Aorta (tissue), 5 donors: ENCODE data around the gene FGD1. TPM values are rescaled to one million over a fixed set of nuclear protein-coding genes. Genes with fewer than 3 reads are reported as not detected.

Experiments
- ATAC-seq: fragments of 200-7000 bp; cut with Tn5 transposase; one replicate; pipeline ENCODE4 v1.9.1; 2022; ENCODE audit warnings: moderate library complexity; ENCODE audit not compliant: low FRiP score
- DNase-seq, 2 donors: peaks; one replicate each; pipeline ENCODE4 v3.0.0-alpha.2; 2020
- H3K27ac ChIP-seq, 2 donors: one replicate each; pipeline ENCODE4 v1.5.1; 2013; ENCODE audit warnings: low read length in 2 of 2, mild to moderate bottlenecking in 2 of 2, moderate library complexity in 2 of 2, control low read depth in 1 of 2, inconsistent platforms in 1 of 2, low read depth in 1 of 2
- H3K27me3 ChIP-seq, 2 donors: one replicate each; pipeline ENCODE4 v1.6.1; 2013; ENCODE audit warnings: control low read depth in 1 of 2, low read length in 1 of 2, mild to moderate bottlenecking in 1 of 2, moderate library complexity in 1 of 2; ENCODE audit not compliant: insufficient read depth in 2 of 2, control insufficient read depth in 1 of 2
- H3K36me3 ChIP-seq, 2 donors: one replicate each; pipeline ENCODE4 v1.6.1; 2013; ENCODE audit warnings: control low read depth in 1 of 2, low read length in 1 of 2, mild to moderate bottlenecking in 1 of 2; ENCODE audit not compliant: insufficient read depth in 2 of 2, control insufficient read depth in 1 of 2
- H3K4me1 ChIP-seq, 2 donors: one replicate each; pipeline ENCODE4 v1.6.1; 2013; ENCODE audit warnings: low read length in 2 of 2, control low read depth in 1 of 2, mild to moderate bottlenecking in 1 of 2, moderate library complexity in 1 of 2; ENCODE audit not compliant: insufficient read depth in 2 of 2, control insufficient read depth in 1 of 2
- H3K4me3 ChIP-seq, 2 donors: one replicate each; pipeline ENCODE4 v1.5.1; 2013; ENCODE audit warnings: low read length in 2 of 2, control low read depth in 1 of 2, mild to moderate bottlenecking in 1 of 2
- H3K9me3 ChIP-seq: one replicate; pipeline ENCODE4 v1.6.1; 2013; ENCODE audit warnings: mild to moderate bottlenecking, low read length; ENCODE audit not compliant: control insufficient read depth
- WGBS, 2 donors: extraction: QIAGEN DNeasy Blood & Tissue Kit; methylation state at CpG; one replicate each; pipeline ENCODE4 v1.1.7; 2013; 5-methylcytosine and 5-hydroxymethylcytosine counted together
- intact Hi-C, 2 donors: fragments of 100-400 bp; cut with DNase I; formaldehyde crosslinking; loops; one replicate each; pipeline versions ENCODE4 v1.14.2 to v1.15.0; 2022
- polyA plus RNA-seq, 2 donors: library from polyadenylated mRNA; stranded (reverse); fragments of 200-250 nt; gene quantifications; one replicate each; pipeline ENCODE4 v1.2.3, GENCODE V29; 2013
- total RNA-seq, 2 donors: library from RNA; stranded (reverse); fragmentation: NEBNext Ultra II Directional; extraction: Animal tissue kit (Norgen Biotek cat#: 25700); gene quantifications; one replicate each; pipeline ENCODE4 v1.2.1, GENCODE V29; 2021
- donor health status: healthy with polysubstance abuse.
- donor health status: Bipolar disorder and iron deficiency.
- donor health status: DM: no; HTN: no; CAD: no.
- donor health status: DM: no; HTN: no; CAD: no.
- donor health status: DM: yes; HTN: yes; CAD: no.

The FGD1 gene
- total and polyA plus RNA-seq, 4 donors = 1.0 to 12.5 (median 6.5) TPM

DNA sequence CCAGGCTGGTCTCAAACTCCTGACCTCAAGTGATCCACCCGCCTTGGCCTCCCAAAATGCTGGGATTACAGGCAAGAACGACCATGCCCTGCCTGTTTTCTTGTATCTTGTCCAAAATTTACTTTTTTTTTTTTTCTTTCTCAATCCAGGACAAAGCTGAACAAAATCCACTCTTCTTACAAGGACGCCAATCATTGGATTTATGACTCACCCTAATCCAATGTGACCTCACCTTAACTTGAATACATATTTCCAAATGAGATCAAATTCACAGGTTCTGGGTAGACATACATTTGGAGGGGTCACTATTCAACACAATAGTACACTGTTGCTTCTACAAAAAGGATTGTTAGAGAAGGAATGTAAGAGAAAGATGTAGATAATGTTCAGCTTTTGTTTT, 73.9 kb downstream of the FGD1 start:
- Histone ChIP-seq H3K4me1 (no peaks in the 10 kb centered on the region), H3K9me3 (no peaks in the 10 kb centered on the region), H3K4me3 (no peak overlapping the region), H3K27me3 (no peaks in the 10 kb centered on the region), H3K27ac (no peak overlapping the region), H3K36me3 (no peaks in the 10 kb centered on the region)
- 78% methylated on average over 3 of the region's 3 CpGs for WGBS, 2 donors
- ATAC-seq = no peak
- no peak for DNase-seq
- intact Hi-C loops = no loop called here

DNA sequence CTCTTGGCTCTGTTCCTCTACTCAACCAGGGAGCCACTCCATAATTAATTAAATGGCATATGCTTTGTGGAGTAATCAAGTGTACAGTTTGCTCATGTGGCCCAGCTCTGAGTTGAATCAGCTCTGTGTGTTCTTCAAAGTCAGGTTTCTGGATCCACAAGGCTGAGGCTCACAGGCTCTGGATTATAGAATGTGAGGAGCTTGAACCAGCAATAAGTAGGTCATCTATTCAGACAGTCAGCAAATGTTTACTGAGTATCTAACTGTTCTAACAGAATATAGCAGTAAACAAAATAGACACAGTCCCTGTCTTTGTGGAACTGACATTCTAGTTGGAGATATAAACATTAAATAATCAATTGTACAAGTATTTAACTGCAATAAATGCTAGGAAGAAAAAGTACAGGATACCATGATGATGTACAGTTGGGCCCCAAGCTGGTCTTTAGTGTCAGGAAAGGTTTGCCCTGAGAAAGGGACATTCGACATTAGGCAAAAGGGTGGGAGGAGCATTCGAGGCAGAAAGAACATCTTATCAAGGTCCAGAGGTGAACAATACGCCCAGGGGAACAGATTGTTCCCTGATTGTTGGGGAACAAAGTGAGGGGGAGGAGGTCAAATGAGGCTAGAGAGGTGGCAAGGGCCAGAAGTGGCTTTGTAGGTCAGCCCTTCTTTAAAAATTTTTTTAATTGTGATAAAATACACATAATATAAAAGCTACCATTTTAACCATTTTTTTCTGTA, 76.3 kb downstream of the FGD1 start:
- ATAC-seq (no peak), DNase-seq (no peak)
- intact Hi-C loops = no loop called here
- no peaks in the 10 kb centered on the region for H3K27me3 ChIP-seq
- no peaks in the 10 kb centered on the region for H3K36me3 ChIP-seq
- H3K4me3 ChIP-seq = no peak overlapping the region
- H3K27ac ChIP-seq = no peak overlapping the region
- WGBS, 2 donors = 36 to 50% methylated on average over 3 of the region's 3 CpGs
- H3K9me3 ChIP-seq = no peaks in the 10 kb centered on the region
- no peaks in the 10 kb centered on the region for H3K4me1 ChIP-seq

DNA sequence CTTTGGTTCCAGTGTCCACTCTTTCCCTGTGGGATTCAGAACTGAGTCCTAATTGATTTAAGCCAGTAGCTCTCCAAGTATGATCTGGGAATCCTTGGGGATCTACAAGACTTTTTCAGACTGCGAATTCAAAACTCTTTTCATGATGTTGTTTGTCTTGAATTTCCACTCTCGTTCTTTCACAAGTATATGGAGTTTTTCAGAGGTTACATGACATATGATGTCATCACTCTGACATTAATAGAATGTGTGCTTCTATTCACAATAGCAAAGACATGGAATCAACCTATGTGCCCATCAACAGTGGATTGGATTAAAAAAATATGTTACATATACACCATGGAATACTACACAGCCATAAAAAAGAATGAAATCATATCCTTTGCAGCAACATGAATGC, 79.1 kb downstream of the FGD1 start:
- WGBS, 2 donors = 57 to 75% methylated on average over 2 of the region's 2 CpGs
- intact Hi-C loops = no loop called here
- Histone ChIP-seq H3K9me3 (no peaks in the 10 kb centered on the region), H3K4me3 (no peak overlapping the region), H3K27ac (no peak overlapping the region), H3K27me3 (no peaks in the 10 kb centered on the region), H3K4me1 (no peaks in the 10 kb centered on the region), H3K36me3 (no peaks in the 10 kb centered on the region)
- no peak for ATAC-seq
- no peak for DNase-seq

DNA sequence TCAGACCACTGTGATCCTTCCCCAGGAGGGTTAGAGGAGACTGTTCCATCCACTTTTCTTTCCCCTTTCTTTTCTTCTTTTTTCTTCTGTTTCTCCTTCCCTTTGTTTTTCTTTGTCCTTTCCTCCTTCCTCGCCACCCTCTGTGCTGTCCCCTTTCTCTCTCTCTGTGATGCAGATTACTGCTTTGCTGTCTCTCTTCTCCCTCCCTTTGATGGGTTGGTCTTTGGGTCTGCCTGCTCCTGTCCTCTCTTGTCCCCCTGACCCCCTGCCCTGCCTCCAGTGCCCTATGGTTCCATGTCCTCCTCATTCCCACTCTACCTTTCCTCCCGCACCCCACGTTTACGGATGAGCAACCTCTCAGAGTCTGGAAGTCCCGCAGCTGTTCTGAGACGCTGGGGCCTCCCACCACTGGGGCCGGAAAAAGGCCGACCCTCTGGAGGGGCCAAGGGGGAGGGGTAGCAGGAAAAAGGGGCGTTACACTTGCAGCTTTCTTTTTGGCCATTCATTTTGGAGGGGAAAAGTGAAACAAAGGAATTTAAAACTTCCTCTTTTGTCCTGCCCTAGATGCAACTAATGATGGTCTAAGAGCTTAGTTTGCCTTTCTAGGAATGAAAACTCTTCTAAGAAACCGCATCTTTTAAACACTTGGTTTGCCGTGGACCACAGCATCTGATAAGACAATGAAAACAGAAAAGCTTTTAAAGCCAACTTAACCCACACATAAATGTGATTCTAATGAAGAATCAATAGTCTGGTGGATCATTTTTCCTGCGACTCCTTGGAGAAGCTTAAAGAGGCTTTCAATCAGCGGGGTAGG, 80.3 kb downstream of the FGD1 start:
- DNase-seq (no peak), ATAC-seq (no peak)
- intact Hi-C loops = no loop called here
- no peaks in the 10 kb centered on the region for H3K27me3 ChIP-seq
- H3K4me3 ChIP-seq = no peak overlapping the region
- H3K4me1 ChIP-seq = no peaks in the 10 kb centered on the region
- H3K36me3 ChIP-seq = no peaks in the 10 kb centered on the region
- 24 to 53% methylated on average over 13 of the region's 13 CpGs for WGBS, 2 donors
- H3K9me3 ChIP-seq = no peaks in the 10 kb centered on the region
- no peak overlapping the region for H3K27ac ChIP-seq

DNA sequence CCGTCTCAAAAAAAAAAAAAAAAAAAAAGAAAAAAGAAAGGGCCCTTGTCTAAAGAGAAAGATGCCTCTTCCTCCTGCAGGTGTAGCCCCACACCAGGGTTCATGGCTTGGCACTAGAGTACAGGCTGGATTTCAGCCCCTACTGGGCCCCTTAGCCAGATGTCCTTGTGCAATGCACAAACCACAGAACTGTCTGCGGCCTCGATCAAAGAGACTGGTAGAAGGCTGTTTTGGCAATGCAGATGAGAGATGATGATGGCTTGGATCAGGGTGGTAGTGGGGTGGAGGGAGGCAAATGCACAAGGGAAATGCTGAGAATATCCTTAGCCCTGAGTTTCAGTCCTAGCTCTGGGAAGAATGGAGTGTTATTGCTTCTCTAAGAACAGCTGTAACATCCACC, 82.3 kb downstream of the FGD1 start:
- H3K36me3 ChIP-seq = no peaks in the 10 kb centered on the region
- DNase-seq (no peak), ATAC-seq (no peak)
- no peaks in the 10 kb centered on the region for H3K27me3 ChIP-seq
- 84 to 88% methylated on average over 3 of the region's 3 CpGs for WGBS, 2 donors
- intact Hi-C loops = no loop called here
- no peaks in the 10 kb centered on the region for H3K4me1 ChIP-seq
- no peak overlapping the region for H3K4me3 ChIP-seq
- no peaks in the 10 kb centered on the region for H3K9me3 ChIP-seq
- no peak overlapping the region for H3K27ac ChIP-seq

DNA sequence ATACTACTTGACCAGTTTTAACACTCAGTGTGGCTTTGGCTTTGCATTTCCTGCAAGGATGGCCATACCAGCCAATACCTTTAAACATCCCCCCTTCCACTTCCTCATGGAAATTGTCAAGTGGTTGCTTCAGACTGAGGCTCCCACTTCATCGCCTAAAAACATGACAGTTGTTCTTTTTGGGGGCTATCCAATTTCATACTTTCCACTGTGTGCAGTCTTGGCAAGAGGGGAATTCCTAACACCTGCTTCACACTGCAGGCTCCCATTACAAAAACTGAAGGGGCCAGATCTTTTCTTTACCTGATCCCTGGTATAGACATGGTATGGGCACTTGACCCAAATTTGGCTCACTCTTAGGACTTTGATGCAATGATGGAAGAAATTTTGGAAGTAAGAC, 84.3 kb downstream of the FGD1 start:
- intact Hi-C loops = no loop called here
- H3K27me3 ChIP-seq = no peaks in the 10 kb centered on the region
- no peaks in the 10 kb centered on the region for H3K36me3 ChIP-seq
- ATAC-seq (no peak), DNase-seq (no peak)
- H3K27ac ChIP-seq = no peak overlapping the region
- no peaks in the 10 kb centered on the region for H3K4me1 ChIP-seq
- H3K9me3 ChIP-seq = no peaks in the 10 kb centered on the region
- H3K4me3 ChIP-seq = no peak overlapping the region
- 54 to 65% methylated on average over 1 of the region's 1 CpG for whole genome bisulfite sequencing, 2 donors

DNA sequence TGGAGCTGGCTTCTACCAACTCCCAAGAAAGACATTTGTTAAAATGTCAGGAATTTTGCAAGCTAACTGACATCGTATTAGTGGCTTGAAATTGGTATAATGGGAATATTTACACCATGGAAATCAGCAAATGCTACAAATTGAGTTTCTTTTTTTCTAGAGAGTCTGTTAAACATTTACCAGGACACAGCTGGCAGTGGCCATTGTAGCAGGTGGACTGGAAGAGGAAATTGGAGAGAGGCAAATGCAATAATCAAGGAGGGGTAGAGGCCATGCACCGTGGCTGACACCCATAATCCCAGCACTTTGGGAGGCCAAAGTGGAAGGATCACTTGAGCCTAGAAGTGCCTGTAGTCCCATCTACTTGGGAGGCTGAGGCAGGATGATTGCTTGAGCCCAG, 88.8 kb downstream of the FGD1 start:
- Histone ChIP-seq H3K27me3 (no peaks in the 10 kb centered on the region), H3K4me3 (no peak overlapping the region), H3K4me1 (no peaks in the 10 kb centered on the region), H3K27ac (no peak overlapping the region), H3K9me3 (no peaks in the 10 kb centered on the region), H3K36me3 (no peaks in the 10 kb centered on the region)
- no peak for DNase-seq
- 46 to 49% methylated on average over 2 of the region's 2 CpGs for WGBS, 2 donors
- ATAC-seq = no peak
- intact Hi-C loops = no loop called here

DNA sequence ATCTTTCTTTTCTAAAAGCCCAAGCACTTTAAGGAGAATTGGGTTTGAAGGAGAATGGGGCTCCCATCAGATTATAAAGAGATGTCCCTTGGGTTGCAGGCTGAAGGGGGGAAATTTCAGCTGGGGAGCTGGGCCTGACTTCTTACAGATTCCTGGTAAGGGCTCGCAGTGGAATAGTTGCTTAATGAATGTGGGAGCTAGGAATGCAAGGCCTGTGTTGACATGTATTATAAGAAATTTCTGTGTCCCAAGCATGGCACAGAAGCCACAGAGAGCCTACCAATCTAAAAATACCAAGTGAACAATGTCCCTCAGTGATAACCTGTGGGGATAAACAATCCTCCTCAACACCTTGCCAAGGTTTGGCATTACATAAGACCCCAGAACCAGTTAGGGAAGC, 98.9 kb downstream of the FGD1 start:
- no peak overlapping the region for H3K4me3 ChIP-seq
- H3K36me3 ChIP-seq = no peaks in the 10 kb centered on the region
- no peak for ATAC-seq
- intact Hi-C loops = no loop called here
- H3K4me1 ChIP-seq = no peaks in the 10 kb centered on the region
- no peaks in the 10 kb centered on the region for H3K27me3 ChIP-seq
- no peak overlapping the region for H3K27ac ChIP-seq
- no peaks in the 10 kb centered on the region for H3K9me3 ChIP-seq
- 58 to 67% methylated on average over 1 of the region's 1 CpG for WGBS, 2 donors
- DNase-seq = no peak
